Gastrocnemius medialis (tissue), 4 donors: Measurements from ENCODE around the gene CFAP206. TPM values are rescaled to one million over a fixed set of nuclear protein-coding genes. Genes with fewer than 3 reads are reported as not detected.

ENCODE experiments used
- ATAC-seq, 2 donors: fragments of 150-250 bp; one replicate each; pipeline ENCODE4 v1.9.1; 2016
- DNase-seq, 2 donors: peaks; one replicate each; pipeline ENCODE4 v3.0.0-alpha.2; 2019
- H3K27ac ChIP-seq, 4 donors: fragments of 200-600 bp; sonication (generic); 1 replicate in 1 of 4; 2 replicates in 3 of 4; pipeline ENCODE4 v1.5.1; 2016 to 2018; ENCODE audit warnings: mild to moderate bottlenecking in 2 of 4, moderate library complexity in 1 of 4
- H3K27me3 ChIP-seq, 3 donors: fragments of 200-600 bp; sonication (generic) in 2 of 3; 1 replicate in 1 of 3; 2 replicates in 2 of 3; pipeline versions ENCODE4 v1.5.1 to v1.6.0; 2016 to 2019; ENCODE audit warnings: mild to moderate bottlenecking in 1 of 3, moderate library complexity in 1 of 3
- H3K36me3 ChIP-seq, 2 donors: fragments of 200-600 bp; sonication (generic) in 1 of 2; one replicate each; pipeline ENCODE4 v1.5.1; 2017 to 2018
- H3K4me1 ChIP-seq, 2 donors: fragments of 200-600 bp; sonication (generic) in 1 of 2; one replicate each; pipeline ENCODE4 v1.5.1; 2016 to 2017; ENCODE audit warnings: mild to moderate bottlenecking in 2 of 2
- H3K4me3 ChIP-seq, 4 donors: fragments of 200-600 bp; sonication (generic) in 3 of 4; 1 replicate in 1 of 4; 2 replicates in 3 of 4; pipeline ENCODE4 v1.5.1; 2016 to 2019; ENCODE audit warnings: mild to moderate bottlenecking in 2 of 4
- H3K9me3 ChIP-seq, 3 donors: fragments of 200-600 bp; sonication (generic) in 2 of 3; 1 replicate in 1 of 3; 2 replicates in 2 of 3; pipeline ENCODE4 v1.5.1; 2016 to 2019
- CTCF ChIP-seq, 5 experiments: fragments of 450-650 bp in 3 of 5; fragments of 200-600 bp in 2 of 5; sonication (generic) in 2 of 5; IDR thresholded peaks in 4 of 5; conservative IDR thresholded peaks in 1 of 5; 1 replicate in 4 of 5; 2 replicates in 1 of 5; pipeline ENCODE4 v1.5.1; 2016 to 2019; ENCODE audit warnings: antibody characterized with exemption in 5 of 5, mild to moderate bottlenecking in 3 of 5, moderate library complexity in 3 of 5
- POLR2A ChIP-seq, 2 donors: fragments of 450-650 bp; IDR thresholded peaks; one replicate each; pipeline ENCODE4 v1.6.1; 2017; ENCODE audit warnings: antibody characterized with exemption in 2 of 2, mild to moderate bottlenecking in 2 of 2, moderate library complexity in 2 of 2
- in situ Hi-C, 4 donors: fragments of 200-750 bp; cut with MboI; loops; one replicate each; pipeline versions ENCODE4 v1.15.0 to v1.8.0; 2017; ENCODE audit warnings: low sequenced_read_pairs in 4 of 4
- intact Hi-C: fragments of 100-400 bp; cut with DNase I; formaldehyde crosslinking; loops from one replicate; pipeline ENCODE4 v1.15.1; 2023; ENCODE audit warnings: low total_unique reads
- total RNA-seq, 4 donors: library from RNA; depleted of rRNA; stranded (reverse); fragments of >200 nt; gene quantifications; one replicate each; pipeline versions ENCODE4 v1.1.0 to v1.2.3, GENCODE V29; 2016

CFAP206 gene
- total RNA-seq, 4 donors from 2014 or later: 0.20 to 1.6 TPM; not detected in 2

GRCh38 chr6:87494761-87495422 is 87.1 kb downstream of the CFAP206 start:
- Histone ChIP-seq H3K4me1 (no peaks in the 10 kb centered on the region), H3K4me3 (no peak overlapping the region), H3K27me3 (no peaks in the 10 kb centered on the region), H3K27ac (no peak overlapping the region), H3K9me3 (no peaks in the 10 kb centered on the region), H3K36me3 (no peaks in the 10 kb centered on the region)
- intact Hi-C loops: no loop called here
- DNase-seq (no peak), ATAC-seq (no peak)
- in situ Hi-C loops: no loop called here
- TF ChIP-seq CTCF (IDR thresholded peaks at IDR 0.05 in 4 of 5, conservative IDR thresholded peaks at IDR 0.05 in 1 of 5) (no peak), POLR2A (IDR thresholded peaks at IDR 0.05) (no peak)

GRCh38 chr6:87498048-87498447 is 90.3 kb downstream of the CFAP206 start:
- no peak for DNase-seq
- in situ Hi-C loops: no loop called here
- no peak overlapping the region for H3K4me3 ChIP-seq

GRCh38 chr6:87501809-87502572 is 94.2 kb downstream of the CFAP206 start:
- H3K4me1 ChIP-seq: no peaks in the 10 kb centered on the region
- H3K36me3 ChIP-seq: peaks cover 0 to 38% of the 10 kb centered on the region in 2 donors

More at GRCh38 chr6:87498048-87498447, 90.3 kb downstream of the CFAP206 start:
- TF ChIP-seq CTCF (IDR thresholded peaks at IDR 0.05 in 4 of 5, conservative IDR thresholded peaks at IDR 0.05 in 1 of 5): no peak
- TF ChIP-seq POLR2A (IDR thresholded peaks at IDR 0.05): no peak
- Histone ChIP-seq H3K27me3 (no peaks in the 10 kb centered on the region), H3K27ac (no peak overlapping the region), H3K9me3 (no peaks in the 10 kb centered on the region), H3K36me3 (peaks cover 0 to 22% of the 10 kb centered on the region in 2 donors), H3K4me1 (no peaks in the 10 kb centered on the region)
- intact Hi-C loops: no loop called here
- ATAC-seq: no peak

GRCh38 chr6:87504441-87504840 is 96.7 kb downstream of the CFAP206 start:
- Histone ChIP-seq H3K9me3 (no peaks in the 10 kb centered on the region), H3K4me1 (no peaks in the 10 kb centered on the region), H3K36me3 (peaks cover 0 to 50% of the 10 kb centered on the region in 2 donors), H3K4me3 (no peak overlapping the region), H3K27me3 (no peaks in the 10 kb centered on the region), H3K27ac (no peak overlapping the region)
- TF ChIP-seq POLR2A (IDR thresholded peaks at IDR 0.05) (no peak), CTCF (IDR thresholded peaks at IDR 0.05 in 4 of 5, conservative IDR thresholded peaks at IDR 0.05 in 1 of 5) (no peak)
- ATAC-seq (no peak), DNase-seq (no peak)
- intact Hi-C loops: no loop called here
- in situ Hi-C loops: no loop called here

More at GRCh38 chr6:87501809-87502572, 94.2 kb downstream of the CFAP206 start:
- intact Hi-C loops: no loop called here
- Histone ChIP-seq H3K27ac (no peak overlapping the region), H3K4me3 (no peak overlapping the region), H3K27me3 (no peaks in the 10 kb centered on the region), H3K9me3 (no peaks in the 10 kb centered on the region)
- DNase-seq (no peak), ATAC-seq (no peak)
- no peak for TF ChIP-seq POLR2A (IDR thresholded peaks at IDR 0.05)
- no peak for TF ChIP-seq CTCF (IDR thresholded peaks at IDR 0.05 in 4 of 5, conservative IDR thresholded peaks at IDR 0.05 in 1 of 5)
- in situ Hi-C loops: no loop called here

Other genes with a start within 250 kb of the CFAP206 start
- gene SMIM8, start 85.4 kb upstream of the CFAP206 start, total RNA-seq: 10 to 100 TPM in 1 of 4 donors, 1 to 10 TPM in 3; 2.8 to 17.7 (median 6.9) TPM
- not detected for gene GJB7, start 78.7 kb upstream of the CFAP206 start, total RNA-seq
- 1 to 10 TPM in 1 of 4 donors, under 1 TPM in 2, not detected in 1; 0.29 to 5.3 (median 0.40) TPM for gene C6orf163, start 63.2 kb upstream of the CFAP206 start, total RNA-seq
- 10 to 100 TPM in 2 of 4 donors, 1 to 10 TPM in 2; 6.7 to 19.2 (median 11.2) TPM for gene SLC35A1, start 65.0 kb downstream of the CFAP206 start, total RNA-seq
- 10 to 100 TPM; 11.4 to 21.1 (median 13.4) TPM for gene RARS2, start 182.0 kb downstream of the CFAP206 start, total RNA-seq
- gene ORC3, start 182.2 kb downstream of the CFAP206 start, total RNA-seq: 10 to 100 TPM; 18.6 to 28.5 (median 22.6) TPM